GM19239 (cell line): ENCODE measurements around the gene TIGD7.

Source experiments
- DNase-seq: peaks from one replicate; pipeline ENCODE4 v3.0.0; 2011; ENCODE audit warnings: low spot score; ENCODE audit not compliant: insufficient read length
- FAIRE-seq: peaks from 2 replicates; lab custom pipeline; 2011; peaks lifted over from hg19 to GRCh38; lab: Jason Lieb, UNC

TIGD7 gene

DNA sequence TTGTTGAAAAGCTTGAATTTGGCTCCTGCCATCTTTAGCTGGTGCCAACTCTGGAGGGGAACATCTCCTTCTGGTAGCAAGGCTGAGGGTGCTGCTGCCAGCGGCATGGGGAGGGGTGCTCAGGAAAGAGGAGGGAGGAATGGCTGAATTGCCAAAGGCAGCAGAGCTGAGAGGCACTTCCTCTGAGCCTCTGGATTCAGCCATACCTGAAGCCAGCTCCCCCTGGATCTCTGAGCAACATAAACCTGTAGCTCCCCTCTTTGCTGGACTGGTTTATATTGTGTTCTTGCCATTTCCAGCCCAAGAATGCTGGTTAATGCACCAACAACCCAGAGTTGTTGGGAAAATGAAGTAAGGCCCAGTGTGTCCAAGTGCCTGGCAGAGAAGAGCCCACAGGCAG lies 56.2 kb downstream of the TIGD7 start:
- no peak for DNase-seq
- no peak for FAIRE-seq
